ENCODE measurements around the gene TGFB1I1. TPM values are rescaled to one million over a fixed set of nuclear protein-coding genes. Genes with fewer than 3 reads are reported as not detected.
A peak's percentile ranks its signal among the peaks of the same experiment; 100 is the strongest.

Gene TGFB1I1
- total and polyA plus RNA-seq, 2 of the 13 experiments (the other 11 are each of a cell fraction or from before 2014, with no cell fraction given): 0.80 to 2.9 TPM

DNA sequence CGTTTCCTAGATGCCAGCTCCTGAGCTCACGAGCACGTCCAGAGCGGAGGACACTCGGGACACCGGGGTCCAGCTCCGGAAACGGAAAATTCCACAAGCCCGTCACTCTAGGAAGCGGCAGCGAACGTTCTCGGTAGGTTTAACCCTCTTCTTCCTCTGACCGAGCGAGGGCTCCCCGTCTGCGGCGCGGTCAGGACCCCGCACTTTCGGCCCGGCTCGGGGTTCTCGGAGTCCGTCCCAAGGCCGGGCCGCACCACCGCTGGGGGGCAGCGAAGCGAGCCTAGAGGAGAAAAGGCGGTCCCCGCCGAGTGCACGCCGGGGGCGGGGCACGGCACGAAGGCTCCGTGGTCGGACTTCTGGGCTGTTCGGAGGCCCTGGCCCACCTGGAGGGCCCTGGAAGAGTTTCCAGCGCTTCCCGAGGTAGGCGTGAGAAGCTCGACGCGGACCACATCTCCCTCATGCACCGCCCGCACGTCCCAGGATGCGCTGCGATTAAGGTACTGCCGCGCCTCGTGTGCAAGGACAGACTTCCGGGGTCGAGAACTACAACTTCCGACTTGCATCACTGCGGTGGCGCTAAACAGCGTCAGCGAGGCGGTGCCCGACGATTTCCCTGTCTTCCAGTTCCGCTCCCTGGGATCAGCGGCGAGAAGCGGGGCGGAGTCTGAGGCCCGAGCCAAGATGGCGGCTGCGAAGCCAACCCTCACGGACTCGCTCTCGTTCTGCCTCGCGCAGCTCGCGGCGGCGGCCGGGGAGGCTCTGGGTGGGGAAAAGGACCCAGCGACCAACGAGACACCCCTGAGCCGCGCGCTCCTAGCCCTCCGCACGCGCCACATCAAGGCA, 12.9 kb upstream of the TGFB1I1 start, which contains the start of gene ARMC5 (continued):
- TF ChIP-seq ZBTB10 (CRISPR knock-in tag; IDR thresholded peaks at IDR 0.05; ENCODE audit: borderline replicate concordance) (peak; percentile 9), THAP9 (CRISPR knock-in tag; IDR thresholded peaks at IDR 0.05; ENCODE audit: borderline replicate concordance) (peak; percentile 90), EED (CRISPR knock-in tag; IDR thresholded peaks at IDR 0.05) (peak; percentile 90; the same call in 1 of the 2 replicates), ARID5B (CRISPR knock-in tag; IDR thresholded peaks at IDR 0.05) (no peak), HNRNPLL (IDR thresholded peaks at IDR 0.05; ENCODE audit: low read depth, low read length, poor library complexity, severe bottlenecking) (peak; percentile 77), MXD4 (CRISPR knock-in tag; IDR thresholded peaks at IDR 0.05) (peak; percentile 95), KLF12 (CRISPR knock-in tag; IDR thresholded peaks at IDR 0.05; ENCODE audit: borderline replicate concordance) (peak; percentile 85), IKZF1 (IDR thresholded peaks at IDR 0.05) (no peak), ZNF10 (CRISPR knock-in tag; IDR thresholded peaks at IDR 0.05; ENCODE audit: borderline replicate concordance, low read depth) (no peak), CREB1 (IDR thresholded peaks at IDR 0.05) (peak; percentile 94), CREB1 (CRISPR knock-in tag; IDR thresholded peaks at IDR 0.05) (peak; percentile 97), CTCF (CRISPR knock-in tag; IDR thresholded peaks at IDR 0.05) (peak; percentile 90), MTA3 (CRISPR knock-in tag; IDR thresholded peaks at IDR 0.05) (no peak)
- TF ChIP-seq, protein P1, sequence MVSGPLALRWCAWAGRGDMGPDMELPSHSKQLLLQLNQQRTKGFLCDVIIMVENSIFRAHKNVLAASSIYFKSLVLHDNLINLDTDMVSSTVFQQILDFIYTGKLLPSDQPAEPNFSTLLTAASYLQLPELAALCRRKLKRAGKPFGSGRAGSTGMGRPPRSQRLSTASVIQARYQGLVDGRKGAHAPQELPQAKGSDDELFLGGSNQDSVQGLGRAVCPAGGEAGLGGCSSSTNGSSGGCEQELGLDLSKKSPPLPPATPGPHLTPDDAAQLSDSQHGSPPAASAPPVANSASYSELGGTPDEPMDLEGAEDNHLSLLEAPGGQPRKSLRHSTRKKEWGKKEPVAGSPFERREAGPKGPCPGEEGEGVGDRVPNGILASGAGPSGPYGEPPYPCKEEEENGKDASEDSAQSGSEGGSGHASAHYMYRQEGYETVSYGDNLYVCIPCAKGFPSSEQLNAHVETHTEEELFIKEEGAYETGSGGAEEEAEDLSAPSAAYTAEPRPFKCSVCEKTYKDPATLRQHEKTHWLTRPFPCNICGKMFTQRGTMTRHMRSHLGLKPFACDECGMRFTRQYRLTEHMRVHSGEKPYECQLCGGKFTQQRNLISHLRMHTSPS (CRISPR knock-in tag; IDR thresholded peaks at IDR 0.05; ENCODE audit: low read depth): peak; percentile 66; the same call in 1 of the 2 replicates
